Astrocyte (in vitro differentiated cells and primary cell): ENCODE data around the gene BSN. TPM values are rescaled to one million over a fixed set of nuclear protein-coding genes. Genes with fewer than 3 reads are reported as not detected.

Experiments
- DNase-seq: peaks from one replicate; pipeline ENCODE4 v3.0.0-alpha.2; 2010; ENCODE audit warnings: low read depth
- FAIRE-seq: peaks from 2 replicates; lab custom pipeline; 2011; peaks lifted over from hg19 to GRCh38; lab: Jason Lieb, UNC
- H2AFZ ChIP-seq: 2 replicates; pipeline ENCODE4 v1.6.0; 2012; ENCODE audit warnings: low read depth, low read length, inconsistent platforms
- H3K27ac ChIP-seq: 2 replicates; pipeline ENCODE4 v1.5.1; 2011; ENCODE audit warnings: low read depth, low read length, inconsistent platforms
- H3K27me3 ChIP-seq: 2 replicates; pipeline ENCODE4 v1.6.0; 2011; ENCODE audit warnings: low read length, inconsistent platforms; ENCODE audit not compliant: insufficient read depth
- H3K36me3 ChIP-seq: 2 replicates; pipeline ENCODE4 v1.5.1; 2011; ENCODE audit warnings: low read length, inconsistent platforms; ENCODE audit not compliant: insufficient read depth
- H3K4me1 ChIP-seq: 2 replicates; pipeline ENCODE4 v1.5.1; 2011; ENCODE audit warnings: low read length, inconsistent platforms; ENCODE audit not compliant: insufficient read depth
- H3K4me2 ChIP-seq: 2 replicates; pipeline ENCODE4 v1.6.0; 2012; ENCODE audit warnings: low read length, inconsistent platforms
- H3K4me3 ChIP-seq: 2 replicates; pipeline ENCODE4 v1.5.1; 2011; ENCODE audit warnings: low read depth, mild to moderate bottlenecking, low read length, inconsistent platforms; ENCODE audit not compliant: insufficient read depth
- H3K79me2 ChIP-seq: 2 replicates; pipeline ENCODE4 v1.6.0; 2012; ENCODE audit warnings: mild to moderate bottlenecking, low read length, inconsistent platforms; ENCODE audit not compliant: insufficient read depth
- H3K9ac ChIP-seq: 2 replicates; pipeline ENCODE4 v1.6.0; 2012; ENCODE audit warnings: mild to moderate bottlenecking, low read length, inconsistent platforms
- H3K9me3 ChIP-seq: 2 replicates; pipeline ENCODE4 v1.5.1; 2012; ENCODE audit warnings: low read depth, mild to moderate bottlenecking, low read length, inconsistent platforms; ENCODE audit not compliant: insufficient read depth
- H4K20me1 ChIP-seq: 2 replicates; pipeline ENCODE4 v1.6.0; 2012; ENCODE audit warnings: low read length, inconsistent platforms; ENCODE audit not compliant: insufficient read depth
- H3K27ac Mint-ChIP-seq: one replicate; pipeline ENCODE4 v1.8.0; 2021; ENCODE audit warnings: mild to moderate bottlenecking, mixed read lengths; ENCODE audit not compliant: unreplicated experiment
- H3K27me3 Mint-ChIP-seq: one replicate; pipeline ENCODE4 v1.8.0; 2021; ENCODE audit warnings: low read depth, mixed read lengths; ENCODE audit not compliant: unreplicated experiment
- H3K36me3 Mint-ChIP-seq: one replicate; pipeline ENCODE4 v1.8.0; 2021; ENCODE audit warnings: low read depth, mixed read lengths; ENCODE audit not compliant: unreplicated experiment
- H3K4me1 Mint-ChIP-seq: one replicate; pipeline ENCODE4 v1.8.0; 2021; ENCODE audit warnings: low read depth, mixed read lengths; ENCODE audit not compliant: unreplicated experiment
- H3K4me3 Mint-ChIP-seq: one replicate; pipeline ENCODE4 v1.8.0; 2021; ENCODE audit warnings: mild to moderate bottlenecking, moderate library complexity, mixed read lengths; ENCODE audit not compliant: unreplicated experiment
- H3K9me3 Mint-ChIP-seq: one replicate; pipeline ENCODE4 v1.8.0; 2021; ENCODE audit warnings: mild to moderate bottlenecking, mixed read lengths; ENCODE audit not compliant: unreplicated experiment
- CTCF ChIP-seq: IDR thresholded peaks from 2 replicates; pipeline ENCODE4 v1.5.1; 2011; ENCODE audit warnings: low read depth, mild to moderate bottlenecking, inconsistent platforms, low read length, moderate library complexity; ENCODE audit not compliant: insufficient read depth
- EZH2 ChIP-seq: IDR thresholded peaks from 2 replicates; pipeline ENCODE4 v1.6.1; 2012; ENCODE audit warnings: mild to moderate bottlenecking, low read length, inconsistent platforms; ENCODE audit not compliant: insufficient read depth
- total RNA-seq: library from RNA; stranded (reverse); gene quantifications from 2 replicates; pipeline ENCODE4 v1.2.1, GENCODE V29; 2021

The BSN gene
- total RNA-seq, 1 donor from 2014 or later = 0.86 TPM

- Histone ChIP-seq H3K4me1 (peaks cover 19% of the 10 kb centered on the region), H3K9ac (no peak overlapping the region), H3K4me2 (peak overlapping the region; percentile 51), H3K4me3 (no peak overlapping the region), H2AFZ (no peak overlapping the region), H3K36me3 (no peaks in the 10 kb centered on the region), H3K79me2 (peaks cover 10% of the 10 kb centered on the region), H3K27me3 (no peaks in the 10 kb centered on the region), H3K27ac (no peak overlapping the region), H4K20me1 (peaks cover 5% of the 10 kb centered on the region), H3K9me3 (no peaks in the 10 kb centered on the region)
- Mint-ChIP-seq H3K36me3 (no peaks in the 10 kb centered on the region), H3K4me3 (no peak overlapping the region), H3K9me3 (no peaks in the 10 kb centered on the region), H3K4me1 (peaks cover 16% of the 10 kb centered on the region), H3K27ac (no peak overlapping the region), H3K27me3 (peaks cover 2% of the 10 kb centered on the region)
- DNase-seq (no peak), FAIRE-seq (no peak)
- TF ChIP-seq CTCF = no peak
- TF ChIP-seq EZH2 = no peak
These were observed 115.1 kb downstream of the BSN start for GRCh38 chr3:49669352-49669751.

DNA sequence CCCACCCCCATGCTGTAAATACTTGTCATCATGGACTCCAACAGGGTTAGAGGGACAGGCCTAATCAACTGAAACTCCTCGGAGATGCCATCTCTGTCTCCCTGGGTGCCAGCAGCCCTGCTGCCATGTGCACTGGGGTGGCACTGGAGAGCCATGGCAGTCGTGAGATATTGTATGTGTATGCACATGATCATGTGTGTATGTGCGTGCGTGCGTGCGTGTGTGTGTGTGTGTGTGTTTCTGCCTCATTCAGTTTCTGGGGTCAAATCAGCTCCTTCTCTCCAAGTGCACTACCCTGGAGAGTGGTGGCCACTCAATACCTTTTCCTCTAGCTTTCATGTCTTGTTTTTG lies 116.6 kb downstream of the BSN start:
- Histone ChIP-seq H2AFZ (no peak overlapping the region), H3K4me2 (no peak overlapping the region), H3K4me3 (no peak overlapping the region), H3K79me2 (peaks cover 26% of the 10 kb centered on the region), H3K9ac (no peak overlapping the region), H4K20me1 (peaks cover 17% of the 10 kb centered on the region), H3K27ac (no peak overlapping the region), H3K36me3 (peaks cover under 1% of the 10 kb centered on the region), H3K4me1 (peaks cover 30% of the 10 kb centered on the region), H3K27me3 (no peaks in the 10 kb centered on the region), H3K9me3 (no peaks in the 10 kb centered on the region)
- peaks cover 21% of the 10 kb centered on the region for H3K4me1 Mint-ChIP-seq
- DNase-seq = no peak
- no peak overlapping the region for H3K27ac Mint-ChIP-seq
- no peaks in the 10 kb centered on the region for H3K27me3 Mint-ChIP-seq
- no peak for FAIRE-seq
- no peaks in the 10 kb centered on the region for H3K9me3 Mint-ChIP-seq
- H3K36me3 Mint-ChIP-seq = peaks cover 9% of the 10 kb centered on the region
- H3K4me3 Mint-ChIP-seq = no peak overlapping the region
- TF ChIP-seq EZH2 (no peak), CTCF (no peak)

- H3K36me3 Mint-ChIP-seq = peaks cover 13% of the 10 kb centered on the region
- Histone ChIP-seq H3K4me1 (peaks cover 30% of the 10 kb centered on the region), H2AFZ (no peak overlapping the region), H3K4me2 (no peak overlapping the region), H3K9ac (no peak overlapping the region), H3K9me3 (no peaks in the 10 kb centered on the region), H3K36me3 (peaks cover 7% of the 10 kb centered on the region), H4K20me1 (peaks cover 17% of the 10 kb centered on the region), H3K4me3 (no peak overlapping the region), H3K27me3 (no peaks in the 10 kb centered on the region), H3K79me2 (peaks cover 27% of the 10 kb centered on the region), H3K27ac (no peak overlapping the region)
- H3K27ac Mint-ChIP-seq = no peak overlapping the region
- H3K9me3 Mint-ChIP-seq = no peaks in the 10 kb centered on the region
- TF ChIP-seq EZH2 (no peak), CTCF (peak; percentile 84)
- FAIRE-seq (no peak), DNase-seq (no peak)
- no peaks in the 10 kb centered on the region for H3K27me3 Mint-ChIP-seq
- H3K4me1 Mint-ChIP-seq = peaks cover 21% of the 10 kb centered on the region
- peak overlapping the region; percentile 64 for H3K4me3 Mint-ChIP-seq
These were observed 117.3 kb downstream of the BSN start for GRCh38 chr3:49671291-49672288.
